NCI-H187 (cell line): ENCODE measurements around the gene DNAH14.
"Not testable (repeated sequence)": the region's sequence is repeated elsewhere in the genome, so short reads cannot be mapped to it uniquely, and the experiment has no call there.

ENCODE experiments used
- DNase-seq, 2 experiments: peaks; one replicate each; lab custom pipeline; 2025; lab: John Stamatoyannopoulos, UW

Gene DNAH14

GRCh38 chr1:224996266-224996665, 66.8 kb downstream of the DNAH14 start:
- DNase-seq, result no peak

GRCh38 chr1:224998185-224998584, 68.7 kb downstream of the DNAH14 start:
- DNase-seq, result no peak

- no peak for DNase-seq
These were observed 74.9 kb downstream of the DNAH14 start for GRCh38 chr1:225004396-225004795.

- DNase-seq, result not testable (repeated sequence)
These were observed 76.9 kb downstream of the DNAH14 start for GRCh38 chr1:225006352-225006751.

- not testable (repeated sequence) for DNase-seq
These were observed 78.6 kb downstream of the DNAH14 start for GRCh38 chr1:225008050-225008449.

GRCh38 chr1:225021037-225021436, 91.6 kb downstream of the DNAH14 start:
- no peak for DNase-seq

GRCh38 chr1:225026701-225027100, 97.2 kb downstream of the DNAH14 start:
- no peak for DNase-seq

GRCh38 chr1:225036441-225036840, 107.0 kb downstream of the DNAH14 start:
- not testable (repeated sequence) for DNase-seq

- no peak for DNase-seq
These were observed 112.8 kb downstream of the DNAH14 start for GRCh38 chr1:225042263-225042662.

GRCh38 chr1:225044258-225044657, 114.8 kb downstream of the DNAH14 start:
- no peak for DNase-seq

GRCh38 chr1:225049594-225049993, 120.1 kb downstream of the DNAH14 start:
- no peak for DNase-seq

GRCh38 chr1:225063722-225064121, 134.2 kb downstream of the DNAH14 start:
- DNase-seq, result no peak

- DNase-seq, result no peak
These were observed 141.5 kb downstream of the DNAH14 start for GRCh38 chr1:225070972-225071371.

GRCh38 chr1:225097175-225097574, 167.7 kb downstream of the DNAH14 start:
- no peak for DNase-seq

- no peak for DNase-seq
These were observed 181.5 kb downstream of the DNAH14 start for GRCh38 chr1:225111000-225111399.

GRCh38 chr1:225113265-225113664, 183.8 kb downstream of the DNAH14 start:
- no peak for DNase-seq

GRCh38 chr1:225114354-225114990, 185.0 kb downstream of the DNAH14 start:
- DNase-seq, result no peak

GRCh38 chr1:225119307-225119706, 189.8 kb downstream of the DNAH14 start:
- no peak for DNase-seq

GRCh38 chr1:225121095-225121494, 191.6 kb downstream of the DNAH14 start:
- DNase-seq, result no peak

- DNase-seq, result no peak
These were observed 202.4 kb downstream of the DNAH14 start for GRCh38 chr1:225131869-225132268.

- no peak for DNase-seq
These were observed 208.5 kb downstream of the DNAH14 start for GRCh38 chr1:225137976-225138375.

GRCh38 chr1:225143001-225143400, 213.5 kb downstream of the DNAH14 start:
- DNase-seq, result no peak

- DNase-seq, result no peak
These were observed 217.0 kb downstream of the DNAH14 start for GRCh38 chr1:225146478-225146877.

GRCh38 chr1:225147791-225148190, 218.3 kb downstream of the DNAH14 start:
- DNase-seq, result not testable (repeated sequence)
